Dedifferentiated amniotic fluid mesenchymal stem cell (primary cell): ENCODE measurements around the gene LARP4B.
A peak's percentile ranks its signal among the peaks of the same experiment; 100 is the strongest.

Experiments
- DNase-seq: peaks from one replicate; pipeline ENCODE4 v3.0.0-alpha.2; 2016; ENCODE audit errors: extremely low spot score

LARP4B gene

GRCh38 chr10:807163-807957, 124.1 kb downstream of the LARP4B start:
- DNase-seq, result no peak

GRCh38 chr10:806451-807162, 124.9 kb downstream of the LARP4B start:
- no peak for DNase-seq

GRCh38 chr10:805620-806305, 125.7 kb downstream of the LARP4B start:
- DNase-seq, result no peak

- DNase-seq, result no peak
These were observed 126.5 kb downstream of the LARP4B start for GRCh38 chr10:804787-805619.

GRCh38 chr10:804191-804781, 127.2 kb downstream of the LARP4B start:
- DNase-seq, result no peak

- no peak for DNase-seq
These were observed 128.3 kb downstream of the LARP4B start for GRCh38 chr10:803041-803741.

- no peak for DNase-seq
These were observed 129.0 kb downstream of the LARP4B start for GRCh38 chr10:802506-802905.

GRCh38 chr10:797179-797578, 134.3 kb downstream of the LARP4B start:
- no peak for DNase-seq

GRCh38 chr10:796233-796632, 135.3 kb downstream of the LARP4B start:
- no peak for DNase-seq

GRCh38 chr10:794382-794956, 137.0 kb downstream of the LARP4B start:
- no peak for DNase-seq

GRCh38 chr10:792792-793100, 138.8 kb downstream of the LARP4B start:
- peak; percentile 38 for DNase-seq

- DNase-seq, result no peak
These were observed 139.3 kb downstream of the LARP4B start for GRCh38 chr10:792083-792791.

GRCh38 chr10:791639-792038, 139.9 kb downstream of the LARP4B start:
- DNase-seq, result no peak

GRCh38 chr10:790821-791551, 140.5 kb downstream of the LARP4B start:
- DNase-seq, result no peak

GRCh38 chr10:789831-790701, 141.4 kb downstream of the LARP4B start:
- DNase-seq, result no peak

GRCh38 chr10:788796-789748, 142.4 kb downstream of the LARP4B start:
- DNase-seq, result no peak
